Hematopoietic multipotent progenitor cell treated with erythropoietin and hydrocortisone succinate and interleukin-3 and kit ligand, for 17 days (in vitro differentiated cells): ENCODE data around the gene MARCHF11.

Experiments used
- DNase-seq: peaks from one replicate; pipeline ENCODE4 v3.0.0-alpha.2; 2015; ENCODE audit warnings: low spot score

MARCHF11 gene

DNA sequence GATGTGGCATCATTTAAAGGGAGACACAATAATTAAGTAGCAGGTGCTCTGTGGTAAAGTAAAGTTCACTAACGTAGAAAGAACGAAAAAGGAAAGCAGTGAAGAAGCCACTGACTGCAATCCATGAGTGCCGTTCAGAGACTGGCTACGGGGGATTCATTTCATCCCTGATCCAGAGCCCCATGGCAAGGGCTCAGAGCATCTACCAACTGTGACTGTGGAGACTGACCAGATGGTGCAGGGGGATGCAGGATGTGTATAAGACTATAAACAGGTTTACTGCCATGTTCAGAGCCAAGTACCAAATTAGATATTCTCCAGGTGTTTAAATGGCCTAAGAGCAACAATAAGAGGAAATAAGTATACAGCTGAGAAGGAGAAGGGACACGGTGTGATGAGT, 47.7 kb downstream of the MARCHF11 start:
- no peak for DNase-seq

DNA sequence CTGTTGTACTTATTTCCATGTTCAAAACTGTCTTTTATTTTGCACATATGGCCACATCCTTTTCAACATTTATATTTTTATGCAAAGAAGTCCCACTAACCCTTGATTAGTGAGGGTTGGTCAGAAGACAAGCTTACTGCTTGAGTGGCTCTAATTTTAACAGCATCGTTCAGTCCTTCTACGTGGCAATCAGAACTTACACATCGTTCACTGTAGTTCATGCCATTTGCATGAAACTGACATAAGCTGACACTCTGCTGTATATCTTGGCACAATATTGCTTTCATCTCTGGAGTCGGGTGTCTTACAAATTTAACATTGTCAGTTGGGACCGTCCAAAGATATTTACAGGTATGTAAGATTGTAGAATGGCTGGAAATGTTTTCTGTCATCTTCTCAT, 50.6 kb downstream of the MARCHF11 start:
- DNase-seq, result no peak

DNA sequence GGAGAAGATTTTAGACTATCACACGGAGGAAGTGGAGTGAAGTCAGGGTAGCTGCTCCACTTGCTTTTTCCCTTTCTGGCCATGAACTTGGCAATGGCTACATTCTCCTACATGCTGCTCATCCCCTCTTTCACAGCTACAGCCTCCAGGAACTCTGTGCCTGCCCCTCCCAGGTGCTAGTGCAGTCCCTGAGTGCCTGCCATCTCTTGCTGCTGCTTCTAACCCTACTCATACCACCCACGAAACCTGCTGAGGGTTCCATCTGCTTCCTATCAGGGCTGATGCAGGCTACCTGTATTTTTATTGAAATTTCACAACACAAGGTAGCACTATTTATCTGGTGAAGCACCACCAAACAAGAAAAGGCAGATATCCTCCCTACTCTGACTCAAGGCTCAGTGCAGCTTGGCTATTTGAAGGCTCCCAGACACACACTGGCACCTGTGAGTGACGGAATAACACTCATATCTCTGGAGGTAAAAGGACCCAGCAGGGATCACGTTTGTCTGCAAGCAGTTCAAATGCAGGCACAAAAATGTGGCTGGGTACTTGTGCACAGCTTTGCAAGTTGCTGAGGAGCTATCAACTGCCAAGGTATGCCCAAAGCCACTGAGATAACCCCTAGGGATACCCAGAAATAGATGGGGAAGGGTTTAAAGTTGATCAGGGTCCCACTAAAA, 51.6 kb downstream of the MARCHF11 start:
- DNase-seq, result no peak

DNA sequence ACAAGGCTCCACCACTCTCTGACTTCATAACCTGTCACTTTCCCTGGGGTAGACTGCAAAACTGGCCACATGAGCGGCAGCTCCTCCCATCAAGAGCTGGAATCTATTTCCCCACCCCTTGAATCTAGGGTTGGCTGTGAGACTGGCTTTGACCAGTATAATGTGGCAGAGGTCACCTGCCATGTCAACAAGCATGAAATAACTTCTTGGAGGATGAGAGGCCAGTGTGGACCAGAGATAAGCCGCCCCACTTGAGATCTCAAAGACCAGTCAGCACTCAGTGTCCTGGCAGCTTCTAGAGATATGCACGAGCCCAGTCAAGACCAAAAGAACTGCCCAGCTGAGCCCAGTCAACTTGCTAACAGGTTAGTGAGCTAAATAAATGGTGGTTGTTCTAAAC, 59.0 kb downstream of the MARCHF11 start:
- no peak for DNase-seq

DNA sequence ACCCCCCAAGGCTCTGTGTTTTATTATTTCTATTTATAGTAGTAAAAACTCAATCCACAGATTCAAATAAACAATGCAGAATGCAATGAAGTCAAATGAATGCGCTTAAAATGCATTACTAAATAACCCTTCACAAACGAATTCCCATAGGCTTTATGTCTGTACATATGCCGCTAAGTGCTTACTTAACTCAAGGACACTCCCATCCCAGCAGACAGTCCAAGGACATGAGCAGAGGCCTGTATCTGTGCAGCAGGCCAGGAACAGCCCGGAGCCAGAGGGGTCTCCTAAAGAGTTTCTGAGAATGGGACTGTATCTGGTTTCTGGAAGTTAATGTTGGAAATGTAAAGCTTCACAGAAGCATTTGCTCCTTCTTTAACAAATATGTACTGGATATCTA, 59.8 kb downstream of the MARCHF11 start:
- no peak for DNase-seq

DNA sequence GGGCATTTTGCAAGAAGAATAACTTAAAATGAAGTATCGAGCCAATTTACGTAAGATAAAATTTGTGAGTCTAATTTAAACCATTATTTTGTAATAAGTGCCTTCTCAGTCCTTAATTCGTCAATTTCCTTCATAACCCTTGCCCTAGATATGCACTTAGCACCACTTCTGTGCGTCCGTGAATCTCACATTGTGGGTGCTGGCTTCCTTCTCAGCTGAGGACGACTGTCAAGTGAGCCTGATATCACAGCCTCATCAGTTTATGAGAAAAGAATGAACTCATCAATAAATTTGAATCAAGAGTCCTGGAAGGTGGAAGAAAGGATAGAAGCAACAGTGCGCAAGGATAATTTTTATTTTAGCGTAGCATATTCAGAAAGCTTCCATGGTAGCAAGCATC, 64.5 kb downstream of the MARCHF11 start:
- no peak for DNase-seq

DNA sequence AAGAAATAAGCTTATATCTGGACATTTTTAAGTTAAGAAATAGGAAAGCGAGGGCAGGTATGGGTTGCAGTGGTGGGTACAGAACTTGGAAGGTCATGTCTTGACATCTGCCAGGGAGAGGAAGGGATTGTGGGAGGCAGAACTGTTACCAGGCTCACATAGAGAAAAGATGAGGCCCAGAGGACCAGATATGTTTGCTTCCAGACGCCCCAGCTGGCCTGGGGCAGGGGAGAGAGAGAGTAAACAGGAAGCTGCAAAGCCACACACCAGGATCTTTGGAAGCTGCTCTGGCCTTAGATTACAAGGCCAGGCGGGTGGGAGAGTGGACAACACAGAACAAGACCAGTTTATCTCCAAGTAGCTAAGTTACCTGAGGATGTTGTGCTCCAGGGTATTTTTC, 71.2 kb downstream of the MARCHF11 start:
- DNase-seq, result no peak

DNA sequence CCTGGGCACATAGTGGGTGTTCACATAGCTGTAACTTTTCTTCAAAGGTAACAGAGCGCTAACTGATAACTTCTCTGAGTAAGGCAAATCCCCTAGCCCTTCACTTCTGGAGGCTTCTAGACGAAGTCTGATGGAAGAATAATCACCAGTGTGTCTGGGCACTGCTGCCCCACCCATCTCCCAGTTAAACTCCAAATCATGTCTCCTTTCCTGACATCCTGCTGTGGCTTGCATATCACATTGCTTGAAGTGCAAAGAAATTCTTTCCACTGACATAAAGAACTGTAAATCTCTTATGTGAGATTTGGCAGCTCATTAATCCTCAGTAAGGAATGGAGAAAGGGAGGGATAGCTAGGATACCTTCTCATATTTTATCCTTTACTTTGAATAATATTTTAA, 74.6 kb downstream of the MARCHF11 start:
- no peak for DNase-seq

DNA sequence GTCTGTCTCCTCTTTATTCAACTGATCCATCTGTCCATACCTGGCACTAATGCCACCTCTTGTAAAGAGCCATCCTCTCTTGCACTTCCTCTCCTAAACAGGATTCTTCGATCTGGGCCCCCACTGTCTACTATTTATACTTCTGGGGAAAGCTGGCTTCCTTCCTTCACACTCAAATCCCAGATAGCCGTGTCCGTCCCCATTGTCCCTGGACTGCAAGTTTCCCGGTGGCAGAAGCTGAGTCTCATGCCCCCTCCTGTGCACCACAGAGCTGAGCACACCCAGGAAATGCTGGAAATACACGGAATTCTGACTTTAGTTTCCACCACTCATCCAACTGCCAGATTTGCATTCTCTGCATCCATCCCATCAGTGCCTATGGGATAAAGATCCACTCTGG, 84.0 kb downstream of the MARCHF11 start:
- no peak for DNase-seq

DNA sequence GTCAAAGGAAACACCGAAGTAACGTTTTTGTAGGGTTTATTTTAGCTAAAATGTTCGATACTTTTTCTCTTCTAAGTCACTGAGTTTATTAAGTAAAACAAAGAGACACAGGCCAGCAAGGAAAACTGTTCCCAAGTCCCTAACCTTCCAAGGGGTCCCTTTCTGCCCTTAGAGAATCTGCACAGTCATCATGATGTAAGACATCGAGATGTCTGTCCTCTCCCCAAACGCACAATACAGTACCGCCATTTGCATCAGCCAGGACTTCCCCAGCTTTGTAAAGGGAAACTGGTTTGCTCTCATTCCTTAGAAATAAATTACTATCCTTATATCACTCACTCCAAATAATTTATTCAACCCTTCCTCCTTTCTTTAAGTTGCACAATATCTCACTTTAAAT, 89.3 kb downstream of the MARCHF11 start:
- no peak for DNase-seq

DNA sequence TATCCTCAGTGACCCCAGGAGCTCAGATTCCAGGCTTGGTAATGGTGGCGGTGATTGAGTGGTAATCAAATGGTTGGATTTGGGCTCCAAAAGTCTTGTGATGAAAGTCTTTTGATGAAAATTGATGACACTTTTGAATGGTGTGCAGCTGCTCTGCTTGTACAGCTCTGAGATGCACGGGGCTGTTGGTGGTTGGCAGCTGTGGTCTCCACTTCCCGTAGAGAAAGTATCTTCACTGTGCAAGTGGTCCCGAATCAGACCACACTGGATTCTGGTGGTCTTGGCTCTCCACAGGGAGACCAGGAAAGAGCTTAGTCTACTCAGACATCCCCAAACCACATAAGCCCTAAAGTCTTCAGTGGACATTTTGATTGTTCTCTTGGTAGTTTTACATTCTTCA, 96.6 kb downstream of the MARCHF11 start:
- no peak for DNase-seq

DNA sequence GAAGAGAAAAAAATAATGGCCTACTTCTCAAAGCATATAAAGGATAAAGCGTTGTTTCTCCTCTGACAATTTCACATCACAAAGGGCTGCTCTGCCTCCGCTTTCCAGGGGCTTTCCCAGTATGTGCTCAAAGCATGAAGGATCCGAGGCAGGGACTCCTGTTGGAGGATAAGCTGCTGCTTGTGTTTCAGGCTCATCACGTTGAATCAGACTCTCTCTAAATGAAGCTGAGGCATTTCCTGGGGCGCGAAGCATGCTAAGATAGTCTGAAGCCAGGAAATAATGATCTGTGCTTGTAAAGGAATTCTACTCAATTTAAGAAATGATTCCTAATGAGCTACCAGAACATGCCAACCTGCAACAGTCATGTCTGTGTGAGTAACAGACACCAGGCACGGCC, 97.5 kb downstream of the MARCHF11 start:
- no peak for DNase-seq

DNA sequence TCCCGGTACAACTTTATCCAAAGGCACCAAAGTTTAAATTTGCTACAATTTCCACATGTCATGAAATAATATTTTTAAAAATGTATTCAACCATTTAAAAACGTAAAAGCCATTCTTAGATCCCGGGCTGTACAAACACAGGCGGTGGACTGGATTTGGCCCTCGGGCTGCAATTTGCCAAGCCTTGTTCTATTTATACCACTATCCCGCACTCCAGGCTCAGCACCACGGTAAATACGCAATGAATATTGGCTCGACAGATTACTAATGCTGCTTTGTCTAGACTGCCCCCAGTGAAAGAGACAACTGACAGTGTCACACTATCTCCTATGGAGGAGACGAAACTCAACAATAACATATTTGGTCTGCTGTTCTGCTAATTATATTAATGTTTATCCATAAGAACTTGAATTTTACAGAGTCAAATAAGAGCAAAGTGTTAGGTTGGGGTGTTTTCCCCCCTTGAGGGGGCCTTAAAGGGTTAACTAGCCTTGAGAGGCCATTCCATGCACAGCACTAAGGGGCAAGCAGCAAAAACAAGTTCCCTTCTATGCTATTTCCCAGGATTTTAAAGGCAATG, 98.1 kb downstream of the MARCHF11 start:
- no peak for DNase-seq

DNA sequence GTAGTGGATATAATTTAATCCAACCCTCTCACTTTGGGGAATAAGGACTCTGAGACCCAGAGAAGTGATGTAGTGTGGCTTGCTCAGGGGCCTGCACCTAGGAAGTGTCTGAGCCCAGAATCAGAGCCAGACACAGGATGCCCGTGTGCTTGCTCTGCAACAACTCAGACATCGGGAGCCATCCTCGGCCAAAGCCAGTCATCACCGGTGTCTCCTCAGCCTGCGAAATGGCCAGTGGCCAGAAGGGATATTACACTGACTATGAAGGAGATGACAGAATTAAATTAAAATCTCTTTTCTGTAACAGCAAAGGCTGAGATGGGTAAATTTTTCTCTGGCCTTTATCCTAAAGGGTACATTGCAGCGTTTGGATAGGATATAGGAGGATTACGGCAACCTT, 102.9 kb downstream of the MARCHF11 start:
- DNase-seq, result no peak

DNA sequence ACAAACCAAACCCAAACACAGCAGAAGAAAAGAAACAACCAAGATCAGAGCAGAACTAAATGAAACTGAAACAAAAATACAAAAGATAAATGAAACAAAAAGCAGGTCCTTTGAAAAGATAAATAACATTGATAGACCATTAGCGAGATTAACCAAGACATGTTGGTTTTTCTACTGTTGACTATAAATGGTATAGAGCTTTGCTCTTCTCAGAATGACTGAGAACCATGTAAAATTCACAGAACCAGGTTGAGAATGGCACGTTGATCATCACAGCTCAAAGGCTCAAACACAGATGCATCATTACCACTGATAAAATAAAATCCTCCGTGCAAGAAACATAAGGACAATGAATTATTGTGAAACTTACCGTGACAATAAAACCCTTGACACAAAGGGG, 105.2 kb downstream of the MARCHF11 start:
- no peak for DNase-seq

DNA sequence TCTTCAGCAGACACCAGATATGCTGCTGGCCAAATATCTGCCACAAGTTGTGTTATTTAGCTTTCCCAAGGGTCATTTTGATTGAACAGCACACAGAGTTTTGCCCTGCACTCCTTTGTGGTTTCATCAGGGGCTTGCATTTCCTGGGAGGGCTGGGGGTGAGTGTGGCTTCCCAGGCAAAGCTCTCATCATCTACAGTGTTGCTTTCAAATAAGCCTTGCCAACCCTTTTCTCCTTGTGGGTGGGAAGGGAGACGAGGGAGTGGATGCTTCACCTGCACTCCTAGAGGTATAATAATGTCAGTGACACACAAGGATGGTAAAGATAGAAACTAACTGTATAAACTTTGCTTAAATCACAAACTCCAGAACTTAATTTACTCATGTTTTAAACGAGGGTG, 107.0 kb downstream of the MARCHF11 start:
- no peak for DNase-seq

DNA sequence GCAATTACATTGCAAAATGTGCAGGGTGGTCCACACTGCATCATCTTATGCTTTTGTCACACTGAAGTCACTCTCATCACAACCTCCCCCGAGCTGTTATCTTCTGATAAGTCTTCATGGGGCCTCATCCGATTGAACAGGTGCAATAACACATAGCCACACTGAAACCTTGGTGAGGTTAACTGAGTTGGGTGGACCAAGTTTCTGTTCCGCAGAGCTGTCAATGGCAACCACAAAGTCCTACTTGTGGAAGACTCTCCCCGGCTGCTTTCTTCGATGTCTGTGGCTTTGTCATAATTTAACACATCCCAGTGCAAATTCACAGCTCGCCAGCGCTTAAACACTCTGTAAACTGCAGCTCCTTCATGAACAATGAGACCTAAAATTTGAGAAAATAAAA, 112.2 kb downstream of the MARCHF11 start:
- no peak for DNase-seq

DNA sequence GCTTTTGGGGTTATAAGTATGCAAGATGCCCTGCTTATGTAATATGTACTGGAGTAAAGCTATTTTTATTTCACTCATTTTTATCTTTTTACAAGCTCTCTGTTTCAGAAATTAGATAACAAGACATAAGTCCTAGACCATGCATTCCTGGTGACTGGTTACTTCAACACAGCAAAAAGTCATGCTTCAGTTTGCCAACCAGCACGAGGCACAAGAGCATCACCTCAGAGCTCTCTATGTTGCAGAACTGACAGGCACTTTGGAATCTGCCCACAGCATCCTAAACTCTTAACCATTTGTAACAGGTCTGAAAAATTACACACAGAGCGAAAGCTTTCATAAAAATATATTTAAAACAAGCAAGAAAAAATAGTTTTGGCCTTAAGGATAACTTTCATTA, 112.8 kb downstream of the MARCHF11 start:
- DNase-seq, result no peak

DNA sequence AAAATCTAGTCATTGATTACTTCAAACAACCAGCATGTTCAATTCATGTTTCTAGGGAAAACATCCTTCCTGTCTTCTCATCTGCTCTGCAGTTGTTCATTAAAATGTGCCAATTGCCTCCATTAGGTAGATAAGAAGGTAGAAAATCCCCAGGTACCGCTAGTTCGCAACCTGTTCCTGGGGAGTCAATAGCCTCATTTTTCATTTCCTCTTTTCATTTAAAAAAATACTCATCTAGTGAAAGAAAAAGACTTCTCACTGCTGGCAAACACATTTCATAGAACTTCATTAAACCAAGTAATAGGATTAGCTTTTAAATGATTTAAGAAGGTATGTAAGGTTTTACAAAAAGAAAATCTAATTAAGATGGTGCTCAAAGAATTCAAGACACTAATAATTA, 113.3 kb downstream of the MARCHF11 start:
- DNase-seq, result no peak

DNA sequence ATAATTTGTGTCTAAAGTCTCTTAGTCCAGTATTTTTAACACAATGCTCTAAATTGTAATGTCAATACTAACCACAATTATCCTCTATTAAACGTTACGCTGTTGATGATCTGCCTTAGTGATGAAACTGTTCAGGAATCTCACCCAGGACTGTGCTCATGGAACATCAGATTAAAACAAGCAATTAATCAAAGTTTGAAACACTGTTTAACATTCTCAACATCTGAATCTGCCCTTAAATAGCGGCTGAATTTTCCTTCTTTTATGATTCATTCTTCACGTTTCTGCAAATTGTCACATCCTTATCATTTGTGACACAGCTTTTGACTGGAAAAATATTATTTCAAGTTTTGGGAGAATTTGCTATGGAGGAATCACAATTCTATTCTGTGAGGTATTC, 113.8 kb downstream of the MARCHF11 start:
- no peak for DNase-seq

DNA sequence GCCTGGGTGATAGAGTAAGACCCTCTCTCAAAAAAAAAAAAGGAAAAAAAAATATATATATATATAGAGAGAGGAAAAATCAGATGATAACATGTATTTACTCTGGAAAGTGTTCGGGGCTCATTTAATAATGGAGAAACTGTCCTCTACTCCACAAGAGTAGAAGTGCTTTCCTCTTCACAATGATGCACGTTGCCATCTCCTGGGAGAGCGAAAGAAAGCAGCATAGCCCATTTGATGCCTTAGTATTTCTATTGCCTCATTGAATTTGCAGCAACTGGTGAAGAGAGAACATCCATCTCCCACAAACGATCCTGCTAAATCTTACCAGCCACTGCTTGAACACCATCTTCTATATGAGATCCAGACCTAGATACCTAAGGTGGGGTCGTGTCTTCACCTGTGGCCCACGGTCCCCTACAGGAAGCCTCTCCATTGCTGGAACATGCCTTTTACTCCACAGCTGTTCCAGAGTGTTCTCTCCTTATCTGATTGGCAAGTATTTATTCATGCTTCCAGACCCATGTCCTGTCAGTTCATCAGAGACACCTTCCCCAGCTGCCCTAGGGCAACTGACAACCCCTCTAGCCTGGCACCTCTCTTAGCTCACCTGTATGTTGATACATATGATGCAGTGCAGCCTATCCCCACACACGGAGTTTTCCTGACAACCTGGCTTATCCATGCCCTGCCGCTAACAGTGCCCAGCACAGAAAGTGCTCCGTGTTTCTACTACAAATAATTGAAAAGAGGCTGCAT, 115.3 kb downstream of the MARCHF11 start:
- DNase-seq, result no peak

DNA sequence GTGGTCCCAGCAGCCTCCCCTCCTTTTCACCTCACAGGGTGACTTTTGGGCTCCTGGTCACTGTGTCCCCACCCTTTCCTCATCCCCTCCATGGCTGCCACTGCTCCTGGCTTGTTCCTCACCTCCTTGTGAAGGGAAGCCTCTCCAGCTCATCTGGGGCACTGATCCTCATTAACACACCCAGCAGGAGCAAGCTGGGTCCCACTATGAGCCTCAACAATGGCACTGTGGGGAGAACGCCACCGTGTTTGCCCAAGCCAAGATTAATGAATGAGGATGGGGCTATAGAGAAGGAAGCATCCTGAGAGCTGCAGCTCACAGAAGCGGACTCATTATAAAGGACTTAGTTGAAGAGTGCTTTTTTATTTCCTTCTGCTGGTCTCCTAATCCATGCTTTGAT, 118.4 kb downstream of the MARCHF11 start:
- no peak for DNase-seq

DNA sequence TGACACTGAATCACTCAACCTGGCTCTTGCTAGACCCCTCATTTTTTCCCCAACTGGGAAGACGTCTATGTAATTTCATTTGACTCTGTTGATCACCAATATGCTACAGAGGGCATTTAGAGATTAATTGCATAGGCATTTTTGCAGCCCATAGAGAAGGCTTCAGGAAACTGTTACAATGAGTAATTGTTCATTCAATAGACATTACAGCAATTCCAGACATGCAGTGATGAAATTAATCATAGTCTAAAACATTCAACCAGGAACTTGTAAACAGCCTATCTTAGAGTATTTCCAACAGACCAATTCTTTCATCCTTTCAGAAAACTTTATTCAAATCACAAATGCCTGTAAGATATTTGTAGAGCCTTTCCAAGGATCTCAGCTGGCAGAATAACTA, 122.3 kb downstream of the MARCHF11 start:
- DNase-seq, result no peak
